ENCODE data around the gene BBS5.

The BBS5 gene

DNA sequence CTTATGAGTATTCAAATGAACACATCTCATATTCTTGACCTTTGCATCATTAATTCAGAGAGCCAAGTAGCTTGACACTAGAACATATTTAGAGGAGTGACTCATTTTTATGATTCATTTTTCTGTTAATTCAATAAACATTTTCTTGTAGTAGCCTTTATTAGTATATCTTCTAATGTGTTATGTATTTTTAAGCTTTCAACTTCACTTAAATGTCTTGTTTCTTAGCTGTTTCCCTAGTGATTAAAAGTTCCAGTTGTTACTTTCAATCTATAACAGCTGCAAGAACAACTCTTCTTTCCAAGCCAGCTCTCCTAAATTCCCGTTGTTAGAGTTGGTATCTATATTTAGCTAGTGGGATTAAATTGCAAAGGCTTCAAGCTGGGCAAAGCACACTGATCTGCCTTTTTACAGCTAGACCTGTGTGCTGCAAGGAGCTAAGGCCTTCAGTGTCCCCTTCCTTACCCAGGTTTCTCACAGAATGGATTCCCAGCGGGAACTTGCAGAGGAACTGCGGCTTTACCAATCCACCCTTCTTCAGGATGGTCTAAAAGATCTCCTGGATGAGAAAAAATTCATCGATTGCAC lies 30.1 kb downstream of the BBS5 start, which contains the start of gene KLHL41 (continued):
- TF ChIP-seq, protein P1, sequence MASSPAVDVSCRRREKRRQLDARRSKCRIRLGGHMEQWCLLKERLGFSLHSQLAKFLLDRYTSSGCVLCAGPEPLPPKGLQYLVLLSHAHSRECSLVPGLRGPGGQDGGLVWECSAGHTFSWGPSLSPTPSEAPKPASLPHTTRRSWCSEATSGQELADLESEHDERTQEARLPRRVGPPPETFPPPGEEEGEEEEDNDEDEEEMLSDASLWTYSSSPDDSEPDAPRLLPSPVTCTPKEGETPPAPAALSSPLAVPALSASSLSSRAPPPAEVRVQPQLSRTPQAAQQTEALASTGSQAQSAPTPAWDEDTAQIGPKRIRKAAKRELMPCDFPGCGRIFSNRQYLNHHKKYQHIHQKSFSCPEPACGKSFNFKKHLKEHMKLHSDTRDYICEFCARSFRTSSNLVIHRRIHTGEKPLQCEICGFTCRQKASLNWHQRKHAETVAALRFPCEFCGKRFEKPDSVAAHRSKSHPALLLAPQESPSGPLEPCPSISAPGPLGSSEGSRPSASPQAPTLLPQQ (tag by site-specific recombination; IDR thresholded peaks at IDR 0.05) = no peak
- TF ChIP-seq, protein P2, sequence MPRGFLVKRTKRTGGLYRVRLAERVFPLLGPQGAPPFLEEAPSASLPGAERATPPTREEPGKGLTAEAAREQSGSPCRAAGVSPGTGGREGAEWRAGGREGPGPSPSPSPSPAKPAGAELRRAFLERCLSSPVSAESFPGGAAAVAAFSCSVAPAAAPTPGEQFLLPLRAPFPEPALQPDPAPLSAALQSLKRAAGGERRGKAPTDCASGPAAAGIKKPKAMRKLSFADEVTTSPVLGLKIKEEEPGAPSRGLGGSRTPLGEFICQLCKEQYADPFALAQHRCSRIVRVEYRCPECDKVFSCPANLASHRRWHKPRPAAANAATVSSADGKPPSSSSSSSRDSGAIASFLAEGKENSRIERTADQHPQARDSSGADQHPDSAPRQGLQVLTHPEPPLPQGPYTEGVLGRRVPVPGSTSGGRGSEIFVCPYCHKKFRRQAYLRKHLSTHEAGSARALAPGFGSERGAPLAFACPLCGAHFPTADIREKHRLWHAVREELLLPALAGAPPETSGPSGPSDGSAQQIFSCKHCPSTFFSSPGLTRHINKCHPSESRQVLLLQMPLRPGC (tag by site-specific recombination; IDR thresholded peaks at IDR 0.05) = no peak
- TF ChIP-seq IKZF3 (tag by site-specific recombination; IDR thresholded peaks at IDR 0.05) = 0 out of 2 replicates have a peak, but pooled peaks have one; percentile 31
- TF ChIP-seq ZNF155 (tag by site-specific recombination; IDR thresholded peaks at IDR 0.05) = no peak
- 0 out of 2 replicates have a peak, but pooled peaks have one; percentile 15 for TF ChIP-seq ZXDB (tag by site-specific recombination; IDR thresholded peaks at IDR 0.05)
- TF ChIP-seq ZNF24 (tag by site-specific recombination; IDR thresholded peaks at IDR 0.05) = 0 out of 2 replicates have a peak, but pooled peaks have one; percentile 68
- no peak for TF ChIP-seq ZNF561 (tag by site-specific recombination; IDR thresholded peaks at IDR 0.05; ENCODE audit: borderline replicate concordance)
- TF ChIP-seq, protein P3, sequence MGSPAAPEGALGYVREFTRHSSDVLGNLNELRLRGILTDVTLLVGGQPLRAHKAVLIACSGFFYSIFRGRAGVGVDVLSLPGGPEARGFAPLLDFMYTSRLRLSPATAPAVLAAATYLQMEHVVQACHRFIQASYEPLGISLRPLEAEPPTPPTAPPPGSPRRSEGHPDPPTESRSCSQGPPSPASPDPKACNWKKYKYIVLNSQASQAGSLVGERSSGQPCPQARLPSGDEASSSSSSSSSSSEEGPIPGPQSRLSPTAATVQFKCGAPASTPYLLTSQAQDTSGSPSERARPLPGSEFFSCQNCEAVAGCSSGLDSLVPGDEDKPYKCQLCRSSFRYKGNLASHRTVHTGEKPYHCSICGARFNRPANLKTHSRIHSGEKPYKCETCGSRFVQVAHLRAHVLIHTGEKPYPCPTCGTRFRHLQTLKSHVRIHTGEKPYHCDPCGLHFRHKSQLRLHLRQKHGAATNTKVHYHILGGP (tag by site-specific recombination; IDR thresholded peaks at IDR 0.05) = no peak
- TF ChIP-seq SETDB1 (IDR thresholded peaks at IDR 0.05; ENCODE audit: insufficient read length, low read length) = no peak
- peak; percentile 87 for TF ChIP-seq ZNF600 (tag by site-specific recombination; IDR thresholded peaks at IDR 0.05)

DNA sequence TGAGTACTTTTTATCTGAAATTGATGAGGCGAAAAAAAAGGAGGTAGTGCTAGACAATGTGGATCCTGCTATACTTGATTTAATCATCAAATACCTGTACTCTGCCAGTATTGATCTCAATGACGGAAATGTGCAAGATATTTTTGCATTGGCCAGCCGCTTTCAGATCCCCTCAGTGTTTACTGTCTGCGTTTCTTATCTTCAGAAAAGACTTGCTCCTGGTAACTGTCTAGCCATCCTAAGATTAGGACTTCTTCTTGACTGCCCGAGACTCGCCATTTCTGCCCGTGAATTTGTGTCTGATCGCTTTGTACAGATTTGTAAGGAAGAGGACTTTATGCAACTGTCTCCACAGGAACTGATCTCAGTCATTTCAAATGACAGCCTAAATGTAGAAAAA lies 30.7 kb downstream of the BBS5 start:
- Histone ChIP-seq H3K4me1 (ENCODE audit: control insufficient read depth, insufficient read depth, low read length) (peaks cover 14% of the 10 kb centered on the region), H3K9me3 (ENCODE audit: control insufficient read depth, insufficient read depth, low read depth, low read length) (no peaks in the 10 kb centered on the region), H3K4me3 (ENCODE audit: low read depth, low read length) (no peak overlapping the region), H3K36me3 (ENCODE audit: control insufficient read depth in 2 of 2, insufficient read depth in 1 of 2, low read length in 2 of 2) (no peaks in the 10 kb centered on the region), H3K27ac (ENCODE audit: extremely low read depth, low read depth, low read length) (no peak overlapping the region)
- TF ChIP-seq SETDB1 (IDR thresholded peaks at IDR 0.05; ENCODE audit: insufficient read length, low read length) = no peak
- TF ChIP-seq ZBTB17 (tag by site-specific recombination; IDR thresholded peaks at IDR 0.05) = peak; percentile 10; the same call in 1 of the 2 replicates
- TF ChIP-seq WT1 (tag by site-specific recombination; IDR thresholded peaks at IDR 0.05) = no peak
- ChIA-PET POLR2A (no interaction called here), CTCF (interaction anchor here (1.1 kb wide), 1 partner anchor 18 kb away, joined by 5 read pairs; no protein-coding TSS in a partner anchor)

DNA sequence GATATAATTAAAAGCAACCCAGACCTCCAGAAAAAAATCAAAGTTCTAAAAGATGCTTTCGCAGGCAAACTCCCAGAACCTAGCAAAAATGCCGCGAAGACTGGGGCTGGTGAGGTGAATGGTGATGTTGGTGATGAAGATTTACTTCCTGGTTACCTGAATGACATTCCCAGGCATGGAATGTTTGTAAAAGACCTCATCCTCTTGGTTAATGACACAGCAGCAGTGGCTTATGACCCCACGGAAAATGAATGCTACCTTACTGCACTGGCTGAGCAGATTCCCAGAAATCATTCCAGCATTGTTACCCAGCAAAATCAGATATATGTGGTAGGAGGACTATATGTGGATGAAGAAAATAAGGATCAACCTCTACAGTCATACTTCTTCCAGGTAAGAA lies 31.2 kb downstream of the BBS5 start:
- Histone ChIP-seq H3K4me1 (ENCODE audit: control insufficient read depth, insufficient read depth, low read length) (peaks cover 14% of the 10 kb centered on the region), H3K9me3 (ENCODE audit: control insufficient read depth, insufficient read depth, low read depth, low read length) (no peaks in the 10 kb centered on the region), H3K36me3 (ENCODE audit: control insufficient read depth in 2 of 2, insufficient read depth in 1 of 2, low read length in 2 of 2) (no peaks in the 10 kb centered on the region), H3K27ac (ENCODE audit: extremely low read depth, low read depth, low read length) (no peak overlapping the region), H3K4me3 (ENCODE audit: low read depth, low read length) (no peak overlapping the region)
- TF ChIP-seq ZNF175 (tag by site-specific recombination; IDR thresholded peaks at IDR 0.05) (no peak), ZNF701 (tag by site-specific recombination; IDR thresholded peaks at IDR 0.05) (no peak), ZNF24 (tag by site-specific recombination; IDR thresholded peaks at IDR 0.05) (no peak), ZSCAN16 (tag by site-specific recombination; IDR thresholded peaks at IDR 0.05) (no peak), SCRT2 (tag by site-specific recombination; IDR thresholded peaks at IDR 0.05) (no peak), ZNF621 (tag by site-specific recombination; IDR thresholded peaks at IDR 0.05) (no peak), ZNF596 (tag by site-specific recombination; IDR thresholded peaks at IDR 0.05) (no peak), ZNF530 (tag by site-specific recombination; IDR thresholded peaks at IDR 0.05; ENCODE audit: low read depth) (no peak)
- TF ChIP-seq, protein P4, sequence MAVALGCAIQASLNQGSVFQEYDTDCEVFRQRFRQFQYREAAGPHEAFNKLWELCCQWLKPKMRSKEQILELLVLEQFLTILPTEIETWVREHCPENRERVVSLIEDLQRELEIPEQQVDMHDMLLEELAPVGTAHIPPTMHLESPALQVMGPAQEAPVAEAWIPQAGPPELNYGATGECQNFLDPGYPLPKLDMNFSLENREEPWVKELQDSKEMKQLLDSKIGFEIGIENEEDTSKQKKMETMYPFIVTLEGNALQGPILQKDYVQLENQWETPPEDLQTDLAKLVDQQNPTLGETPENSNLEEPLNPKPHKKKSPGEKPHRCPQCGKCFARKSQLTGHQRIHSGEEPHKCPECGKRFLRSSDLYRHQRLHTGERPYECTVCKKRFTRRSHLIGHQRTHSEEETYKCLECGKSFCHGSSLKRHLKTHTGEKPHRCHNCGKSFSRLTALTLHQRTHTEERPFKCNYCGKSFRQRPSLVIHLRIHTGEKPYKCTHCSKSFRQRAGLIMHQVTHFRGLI (tag by site-specific recombination; IDR thresholded peaks at IDR 0.05) = no peak
- POLR2A ChIA-PET = no interaction called here
- CTCF ChIA-PET = no interaction called here
